Gastroesophageal sphincter (tissue), 4 donors: Measurements from ENCODE around the gene MOV10L1. TPM values are rescaled to one million over a fixed set of nuclear protein-coding genes. Genes with fewer than 3 reads are reported as not detected.

ENCODE experiments used
- ATAC-seq: fragments of 150-250 bp; one replicate; pipeline ENCODE4 v1.9.1; 2016; ENCODE audit warnings: mild to moderate bottlenecking, moderate library complexity
- H3K27ac ChIP-seq, 4 donors: fragments of 200-600 bp; sonication (generic) in 3 of 4; 1 replicate in 3 of 4; 2 replicates in 1 of 4; pipeline ENCODE4 v1.5.1; 2016 to 2019
- H3K27me3 ChIP-seq: fragments of 200-600 bp; sonication (generic); one replicate; pipeline ENCODE4 v1.5.1; 2019
- H3K36me3 ChIP-seq, 2 donors: fragments of 200-600 bp; sonication (generic); one replicate each; pipeline ENCODE4 v1.5.1; 2019; ENCODE audit warnings: control low read depth in 1 of 2
- H3K4me1 ChIP-seq, 3 donors: fragments of 200-600 bp; sonication (generic); 1 replicate in 2 of 3; 2 replicates in 1 of 3; pipeline ENCODE4 v1.5.1; 2016 to 2019; ENCODE audit warnings: control low read depth in 2 of 3
- H3K4me3 ChIP-seq, 2 donors: fragments of 200-600 bp; sonication (generic); one replicate each; pipeline ENCODE4 v1.5.1; 2019; ENCODE audit warnings: mild to moderate bottlenecking in 1 of 2, moderate library complexity in 1 of 2
- H3K9me3 ChIP-seq, 3 donors: fragments of 200-600 bp; sonication (generic); one replicate each; pipeline ENCODE4 v1.5.1; 2017 to 2019; ENCODE audit warnings: control low read depth in 2 of 3
- CTCF ChIP-seq, 4 experiments: fragments of 200-600 bp in 2 of 4; fragments of 450-650 bp in 2 of 4; sonication (generic) in 1 of 4; IDR thresholded peaks; one replicate each; pipeline ENCODE4 v1.5.1; 2017 to 2019; ENCODE audit warnings: antibody characterized with exemption in 4 of 4, mild to moderate bottlenecking in 2 of 4, moderate library complexity in 2 of 4
- EP300 ChIP-seq: sonication (generic); formaldehyde crosslinking; IDR thresholded peaks from one replicate; pipeline ENCODE4 v1.6.1; 2017; ENCODE audit warnings: antibody characterized with exemption, mild to moderate bottlenecking
- POLR2A ChIP-seq, 2 donors: fragments of 450-650 bp; IDR thresholded peaks; one replicate each; pipeline ENCODE4 v1.6.1; 2017; ENCODE audit warnings: antibody characterized with exemption in 2 of 2, mild to moderate bottlenecking in 2 of 2, moderate library complexity in 1 of 2
- POLR2AphosphoS5 ChIP-seq: sonication (generic); formaldehyde crosslinking; IDR thresholded peaks from one replicate; pipeline ENCODE4 v1.6.1; 2017; ENCODE audit warnings: antibody characterized with exemption
- WGBS, 2 donors: methylation state at CpG; one replicate each; pipeline ENCODE4 v1.1.5; 2018; ENCODE audit warnings: low coverage in 1 of 2; 5-methylcytosine and 5-hydroxymethylcytosine counted together
- total RNA-seq, 4 donors: library from RNA; depleted of rRNA; stranded (reverse); fragments of >200 nt; gene quantifications; one replicate each; pipeline ENCODE4 v1.1.0, GENCODE V29; 2016

MOV10L1 gene
- total RNA-seq, 4 donors from 2014 or later: 0.78 TPM; not detected in 3

GRCh38 chr22:50082961-50083461 lies 6.8 kb upstream of the MOV10L1 start:
- no peaks in the 10 kb centered on the region for H3K36me3 ChIP-seq
- H3K4me3 ChIP-seq: no peak overlapping the region
- no peaks in the 10 kb centered on the region for H3K4me1 ChIP-seq
- TF ChIP-seq POLR2AphosphoS5 (no peak), EP300 (no peak), POLR2A (IDR thresholded peaks at IDR 0.05) (no peak), CTCF (IDR thresholded peaks at IDR 0.05) (no peak)
- no peak overlapping the region for H3K27ac ChIP-seq
- peaks cover 62% of the 10 kb centered on the region for H3K27me3 ChIP-seq
- no peaks in the 10 kb centered on the region for H3K9me3 ChIP-seq
- no CpG with 5 or more reads among the region's 21 CpGs for WGBS, 2 donors
- ATAC-seq: no peak

- Histone ChIP-seq H3K4me1 (no peaks in the 10 kb centered on the region), H3K4me3 (no peak overlapping the region), H3K27ac (no peak overlapping the region), H3K9me3 (no peaks in the 10 kb centered on the region), H3K36me3 (no peaks in the 10 kb centered on the region), H3K27me3 (peaks cover 68% of the 10 kb centered on the region)
- ATAC-seq: no peak
- WGBS, 2 donors: 0 to 60% methylated on average over 1 of the region's 18 CpGs
- no peak for TF ChIP-seq EP300
- TF ChIP-seq POLR2AphosphoS5: no peak
- TF ChIP-seq CTCF (IDR thresholded peaks at IDR 0.05): no peak
- TF ChIP-seq POLR2A (IDR thresholded peaks at IDR 0.05): no peak
Measured at GRCh38 chr22:50083462-50084079, 6.2 kb upstream of the MOV10L1 start.

GRCh38 chr22:50084080-50084477 lies 5.7 kb upstream of the MOV10L1 start:
- Histone ChIP-seq H3K9me3 (no peaks in the 10 kb centered on the region), H3K36me3 (no peaks in the 10 kb centered on the region), H3K27me3 (peaks cover 68% of the 10 kb centered on the region), H3K4me1 (no peaks in the 10 kb centered on the region), H3K27ac (no peak overlapping the region), H3K4me3 (no peak overlapping the region)
- TF ChIP-seq EP300: no peak
- no peak for TF ChIP-seq POLR2AphosphoS5
- TF ChIP-seq POLR2A (IDR thresholded peaks at IDR 0.05): no peak
- TF ChIP-seq CTCF (IDR thresholded peaks at IDR 0.05): no peak
- no CpG with 5 or more reads among the region's 10 CpGs for WGBS, 2 donors
- ATAC-seq: no peak

DNA sequence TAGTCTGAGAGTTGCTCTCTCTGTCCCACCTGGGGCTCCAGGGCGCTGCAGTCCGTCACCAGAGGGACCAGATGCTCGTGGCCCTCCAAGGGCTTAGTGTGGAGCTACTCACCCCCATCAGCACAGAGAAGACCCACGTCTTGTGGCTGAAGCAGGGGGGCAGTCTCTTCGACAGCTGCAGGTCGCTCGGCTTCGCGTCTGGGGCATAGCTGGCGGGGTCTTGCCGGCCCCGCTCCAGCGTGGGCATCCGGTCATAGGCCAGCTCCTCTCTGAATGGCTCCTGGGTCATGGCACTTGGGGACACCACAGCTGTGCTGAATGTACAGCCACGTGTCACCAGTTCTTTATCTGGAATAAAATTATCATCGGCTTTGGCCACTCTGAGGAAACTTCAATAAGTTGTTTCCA lies 5.2 kb upstream of the MOV10L1 start:
- WGBS, 2 donors: 71% methylated on average over 10 of the region's 16 CpGs; no CpG with 5 or more reads in 1 of the 2 donors
- ATAC-seq: no peak

More for the DNA sequence above, 5.2 kb upstream of the MOV10L1 start:
- Histone ChIP-seq H3K27me3 (peaks cover 72% of the 10 kb centered on the region), H3K4me1 (no peaks in the 10 kb centered on the region), H3K27ac (no peak overlapping the region), H3K9me3 (peaks cover 0 to 2% (median 0%) of the 10 kb centered on the region in 3 donors), H3K36me3 (no peaks in the 10 kb centered on the region), H3K4me3 (no peak overlapping the region)
- no peak for TF ChIP-seq CTCF (IDR thresholded peaks at IDR 0.05)
- TF ChIP-seq EP300: no peak
- no peak for TF ChIP-seq POLR2AphosphoS5
- no peak for TF ChIP-seq POLR2A (IDR thresholded peaks at IDR 0.05)
